Esophagus mucosa (tissue), 1 donor: ENCODE data around the gene BRCC3. TPM values are rescaled to one million over a fixed set of nuclear protein-coding genes. Genes with fewer than 3 reads are reported as not detected.

Source experiments
- ATAC-seq: fragments of 200-7000 bp; cut with Tn5 transposase; one replicate; pipeline ENCODE4 v1.9.1; 2020
- total RNA-seq: library from RNA; stranded (reverse); gene quantifications from one replicate; pipeline ENCODE4 v1.2.4, GENCODE V29; 2023
- donor health status: DM: yes; HTN: yes; CAD: no.

Gene BRCC3
- total RNA-seq, 1 donor from 2014 or later = 23.1 TPM

DNA sequence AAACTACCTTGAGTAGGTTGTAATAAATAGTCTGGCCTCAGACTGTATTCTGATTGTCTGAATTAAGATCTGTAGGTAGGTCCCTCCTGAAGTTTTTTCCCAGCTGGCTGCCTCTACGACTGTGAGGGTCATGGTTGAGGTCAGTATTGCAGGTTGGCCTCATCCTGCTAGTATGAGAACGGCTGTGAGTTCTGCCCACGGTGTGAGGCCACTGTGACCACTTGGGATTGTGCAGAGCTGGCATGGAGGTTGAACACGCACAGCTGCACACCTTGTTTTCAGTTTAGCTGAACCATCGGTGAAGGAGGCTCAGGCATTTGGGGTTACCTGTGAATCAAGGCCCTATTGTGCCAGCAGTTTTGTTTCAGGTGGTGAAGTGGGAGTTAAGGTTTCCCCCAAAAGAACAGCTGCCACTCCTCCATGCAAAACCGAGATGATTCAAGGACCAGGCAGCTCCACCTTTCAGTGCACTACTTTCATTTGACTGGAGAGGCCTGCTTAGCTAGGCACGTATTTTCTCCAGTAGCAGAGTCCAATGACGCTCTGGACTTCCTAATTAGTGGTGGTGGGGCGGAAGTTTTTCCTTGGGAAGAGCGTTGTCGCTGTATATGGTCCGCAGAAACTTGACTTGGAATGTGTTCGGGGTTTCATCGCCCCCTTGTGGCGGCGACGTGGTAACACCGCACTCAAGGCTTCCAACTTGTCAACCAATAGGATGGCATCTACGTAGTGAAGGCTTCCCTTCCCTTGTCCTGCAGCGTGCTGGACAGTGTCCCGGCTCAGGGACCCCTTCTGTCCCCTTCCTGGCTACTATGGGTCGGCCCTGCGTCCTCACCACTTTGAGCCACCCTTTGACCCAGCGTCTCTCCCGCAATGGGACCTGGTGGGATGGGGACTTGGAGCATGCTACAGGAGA, 14.2 kb upstream of the BRCC3 start:
- ATAC-seq = peak; percentile 92

DNA sequence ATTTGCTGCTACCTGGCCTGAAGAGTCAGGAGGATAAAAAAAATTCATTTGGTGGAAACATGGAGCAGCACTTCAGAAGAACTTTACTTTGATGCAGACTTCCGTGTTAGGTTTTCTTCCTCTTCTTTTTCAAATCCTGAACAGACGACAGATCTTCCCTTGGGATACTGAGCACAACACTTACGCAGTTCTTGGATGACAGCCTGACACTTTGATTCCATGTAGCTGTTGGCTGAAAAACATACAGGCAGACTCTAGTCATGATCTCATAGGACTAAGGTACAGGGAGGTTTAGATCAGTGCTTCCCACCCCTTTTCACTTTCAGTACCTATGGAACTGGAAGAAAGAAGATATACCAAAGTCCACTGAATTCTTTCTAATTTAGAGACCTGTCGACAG, 9.5 kb upstream of the BRCC3 start:
- no peak for ATAC-seq

DNA sequence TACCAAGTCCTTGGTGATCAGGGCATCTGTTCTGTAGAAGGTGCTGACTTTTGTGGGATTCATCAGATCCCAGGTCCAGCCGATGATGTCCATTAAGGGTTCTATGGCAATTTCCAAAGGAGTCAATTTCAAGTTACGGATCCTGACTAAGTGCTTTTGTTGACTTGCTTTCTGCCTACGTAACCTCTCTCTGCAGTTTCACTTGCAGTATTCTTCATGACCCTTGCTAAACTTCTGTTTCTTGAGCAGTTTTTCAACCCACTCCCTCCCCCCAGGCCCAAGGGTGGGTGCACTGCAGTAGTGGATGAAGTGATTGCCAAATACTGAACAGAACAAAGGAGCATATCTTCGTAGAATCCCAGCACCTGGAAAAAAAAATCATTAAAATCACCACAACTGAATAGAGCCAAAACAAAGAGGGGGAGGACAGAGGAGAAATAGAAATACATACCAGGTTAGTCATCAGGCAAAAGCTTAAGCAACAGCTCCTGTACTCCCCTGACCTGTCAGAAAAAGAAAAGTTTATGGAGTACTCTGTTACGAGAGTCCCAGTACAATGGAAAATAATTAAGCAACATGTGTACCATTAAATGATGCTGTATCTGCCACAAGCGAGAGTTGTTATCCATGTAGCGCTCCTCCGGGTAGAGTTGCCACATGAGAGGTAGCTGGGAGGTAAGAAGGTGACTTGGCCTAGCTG, 6.1 kb upstream of the BRCC3 start:
- ATAC-seq = peak; percentile 64

DNA sequence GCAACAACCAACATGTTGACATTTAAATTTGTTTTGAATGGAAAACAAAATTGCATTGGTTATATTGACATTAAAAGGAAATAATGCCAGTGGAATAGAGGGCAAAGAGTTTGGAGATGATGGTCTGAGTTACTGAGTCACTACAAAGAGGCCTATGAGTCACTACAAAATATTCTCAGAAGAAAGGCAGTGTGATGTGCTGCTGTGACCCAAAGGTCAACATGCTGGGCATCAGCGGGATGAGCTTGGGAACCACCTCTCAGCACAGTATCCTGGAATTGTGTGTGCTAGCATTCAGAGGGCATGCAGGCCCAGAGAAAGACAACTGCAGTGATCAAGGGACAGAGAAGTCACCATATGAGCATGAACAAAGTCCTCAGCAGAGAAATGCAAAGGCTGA, 3.1 kb upstream of the BRCC3 start:
- ATAC-seq = no peak

DNA sequence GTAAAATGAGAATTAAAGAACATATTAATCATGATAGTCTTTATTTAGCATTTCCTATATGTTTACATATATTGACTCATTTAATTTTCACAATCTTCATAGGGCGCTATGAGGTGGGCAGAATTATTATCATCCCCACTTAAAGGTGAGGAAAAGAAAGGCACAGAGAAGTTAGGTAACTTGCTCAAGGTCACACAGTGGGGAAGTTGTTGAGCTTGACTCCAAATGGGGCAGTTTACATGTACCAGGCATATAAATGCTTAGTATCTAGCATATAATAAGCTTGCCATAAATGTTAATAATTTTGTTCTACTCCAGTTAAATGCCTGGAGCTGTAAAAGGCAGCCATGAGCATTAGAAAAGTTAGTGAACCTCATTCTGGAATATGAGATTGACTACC, 1.9 kb upstream of the BRCC3 start:
- ATAC-seq = no peak

DNA sequence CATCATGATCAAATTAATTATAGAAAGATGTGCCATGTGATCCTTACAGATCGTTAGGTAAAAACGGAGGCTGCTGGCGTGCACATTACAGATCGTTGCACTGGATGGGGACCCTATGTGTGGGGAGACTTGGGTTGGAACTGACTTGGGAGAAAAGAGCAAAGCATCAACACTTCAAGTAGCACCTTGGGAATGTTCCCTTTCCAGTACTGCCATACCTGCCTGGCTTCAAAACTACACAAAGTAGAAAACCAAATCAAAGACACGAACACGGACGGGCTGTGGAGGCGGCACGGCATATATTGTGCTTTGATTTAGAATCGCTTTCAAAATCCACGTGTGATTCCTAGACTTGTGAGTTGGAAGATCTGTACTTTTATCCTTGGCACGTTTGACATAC, 1.3 kb upstream of the BRCC3 start:
- no peak for ATAC-seq

DNA sequence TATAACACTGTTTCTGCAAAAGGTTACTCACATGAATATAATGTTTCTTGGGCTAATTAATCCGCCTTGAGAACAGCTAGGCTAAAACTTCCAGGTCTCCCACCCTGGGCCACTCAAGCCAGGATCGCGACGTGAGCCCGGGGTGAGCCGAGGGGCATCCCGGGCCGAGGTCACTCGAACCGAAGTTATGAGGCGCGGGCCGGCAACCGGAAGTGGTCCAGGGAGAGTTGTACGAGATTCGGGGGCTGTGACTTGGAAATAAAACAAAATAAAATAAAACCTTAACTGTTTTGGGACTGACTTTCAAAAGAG, 689 bp upstream of the BRCC3 start:
- ATAC-seq = no peak

DNA sequence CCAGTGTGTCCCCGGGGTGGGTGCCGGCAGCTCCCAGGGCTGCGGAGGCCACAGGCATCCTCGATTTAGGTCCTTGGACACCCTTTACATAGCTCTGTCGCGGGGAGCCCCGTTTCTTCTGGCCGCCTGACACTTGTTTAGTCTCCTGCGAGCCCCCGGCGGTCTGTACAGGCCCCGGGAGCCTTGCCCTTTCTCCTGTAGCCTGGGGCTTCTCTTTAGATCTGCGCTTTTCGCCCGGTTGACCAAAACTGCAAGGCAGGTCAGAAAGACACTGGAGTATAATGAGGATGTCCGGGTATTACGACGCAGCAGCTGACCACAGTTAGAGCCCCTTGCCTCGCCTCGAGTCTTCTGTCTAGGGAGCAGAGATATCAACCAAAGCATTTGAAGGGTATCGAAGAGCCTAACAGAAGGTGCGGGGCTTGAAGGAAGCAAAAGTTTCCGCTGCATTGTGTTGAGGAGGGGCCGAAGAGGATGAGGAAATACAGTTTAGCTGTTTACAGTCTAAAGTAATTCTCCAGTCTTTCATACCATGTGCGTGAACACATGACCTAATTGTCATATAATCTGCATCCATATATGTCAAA, 479 bp downstream of the BRCC3 start:
- ATAC-seq = no peak

DNA sequence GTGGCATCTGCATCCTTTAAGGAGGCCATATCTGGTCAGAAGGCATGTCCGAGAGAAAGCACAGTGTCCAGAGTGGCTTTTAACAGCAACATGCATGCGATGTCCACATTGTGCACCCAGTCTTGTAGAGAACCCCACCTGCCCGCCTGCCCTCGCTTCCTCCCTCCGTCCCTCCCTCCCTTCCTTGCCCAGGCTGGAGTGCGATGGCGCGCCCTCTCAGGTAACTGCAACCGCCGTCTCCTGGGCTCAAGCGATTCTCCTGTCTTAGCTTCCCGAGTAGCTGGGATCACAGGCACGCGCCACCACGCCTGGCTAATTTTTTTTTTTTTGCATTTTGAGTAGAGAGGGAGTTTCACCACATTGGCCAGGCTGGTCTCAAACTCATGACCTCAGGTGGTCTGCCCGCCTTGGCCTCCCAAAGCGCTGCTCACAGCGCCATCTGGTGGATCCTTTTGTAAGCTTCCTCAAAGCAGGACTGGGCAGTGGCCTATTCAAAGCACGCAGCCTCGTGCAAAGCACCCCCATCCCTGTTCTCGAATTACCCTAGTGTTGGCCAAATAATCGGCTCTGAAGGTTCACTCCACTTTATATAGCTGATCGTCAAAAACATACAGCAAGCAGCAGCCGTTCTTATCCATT, 15.0 kb downstream of the BRCC3 start:
- no peak for ATAC-seq

DNA sequence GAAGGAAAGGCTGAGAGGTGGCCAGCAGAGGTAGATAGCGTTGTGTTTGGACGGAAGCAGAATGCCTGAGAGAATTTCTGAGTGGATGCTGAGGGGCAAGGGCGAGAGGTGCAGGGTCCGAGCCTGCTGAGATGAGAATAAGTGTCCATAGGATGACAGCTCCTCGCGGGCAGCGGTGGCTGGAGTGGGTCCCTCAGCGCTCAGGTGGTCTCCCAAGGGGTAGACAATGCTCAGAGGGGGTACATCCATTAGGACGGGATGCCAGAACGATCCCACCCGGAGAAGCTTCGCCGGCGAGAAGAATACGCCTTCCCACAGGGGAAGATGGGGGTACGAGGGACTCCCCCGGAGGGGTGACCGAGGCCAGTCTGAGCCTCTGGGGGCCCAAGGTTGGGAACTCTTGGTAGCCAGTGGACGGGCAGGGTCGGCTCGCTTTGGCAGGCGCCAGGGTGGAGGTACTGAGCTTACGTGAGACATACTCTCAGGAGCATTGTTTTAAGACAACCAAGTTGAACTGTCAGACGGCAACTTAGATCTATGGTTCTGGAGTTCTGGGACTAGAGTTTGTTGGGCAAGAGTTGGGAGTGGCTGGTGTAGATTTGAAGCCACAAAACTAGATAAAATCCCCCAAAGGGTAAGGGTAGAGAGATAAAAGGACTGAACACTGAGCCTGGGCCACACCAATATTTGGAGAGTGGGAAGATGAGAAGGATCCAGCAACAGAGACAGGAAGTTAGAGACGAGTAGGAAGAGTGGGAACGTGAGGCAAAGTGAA, 15.8 kb downstream of the BRCC3 start:
- ATAC-seq = no peak

DNA sequence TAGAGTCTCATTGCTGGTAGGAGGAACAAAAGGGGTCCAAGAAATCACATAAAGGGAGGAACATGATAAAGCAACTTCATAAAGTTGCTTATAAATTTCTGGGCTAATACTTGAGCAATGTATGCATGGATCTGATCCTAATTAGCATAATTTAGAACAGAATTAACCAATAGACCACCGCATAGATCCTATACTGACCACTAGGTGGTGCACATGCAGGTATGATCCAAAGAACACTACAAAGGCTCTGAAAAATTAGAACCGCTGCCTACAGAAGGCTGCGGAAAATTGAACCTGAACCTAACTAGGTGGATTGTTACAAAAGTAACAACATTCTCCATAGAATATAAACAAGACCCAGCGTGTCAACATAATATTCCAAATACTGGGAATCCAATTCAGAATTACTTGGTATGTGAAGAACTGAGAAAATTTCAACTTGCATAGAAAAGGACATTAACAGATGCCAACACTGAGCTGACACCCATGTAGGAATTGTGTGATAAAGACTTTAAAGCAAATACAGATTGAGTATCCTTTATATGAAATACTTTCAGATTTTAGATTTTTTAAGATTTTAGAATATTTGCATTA, 23.3 kb downstream of the BRCC3 start:
- ATAC-seq = peak; percentile 59

DNA sequence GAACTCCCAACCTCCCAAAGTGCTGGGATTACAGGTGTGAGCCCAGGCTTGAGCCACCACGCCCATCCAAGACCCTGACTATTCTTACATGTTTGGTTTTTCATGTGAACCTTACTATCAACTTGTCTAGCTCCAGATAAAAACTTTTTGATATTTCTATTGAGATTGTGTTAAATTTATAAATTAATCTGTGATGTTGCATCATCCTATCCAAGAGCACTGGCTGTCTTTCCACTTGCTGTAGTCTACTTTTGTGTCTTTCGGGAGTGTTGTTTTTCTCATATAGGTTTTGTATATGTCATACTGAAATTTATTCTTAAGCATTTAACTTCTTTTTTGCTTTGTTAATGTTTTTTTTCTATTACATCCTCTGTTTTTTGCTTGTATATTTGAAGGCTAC, 34.6 kb downstream of the BRCC3 start:
- ATAC-seq = no peak

DNA sequence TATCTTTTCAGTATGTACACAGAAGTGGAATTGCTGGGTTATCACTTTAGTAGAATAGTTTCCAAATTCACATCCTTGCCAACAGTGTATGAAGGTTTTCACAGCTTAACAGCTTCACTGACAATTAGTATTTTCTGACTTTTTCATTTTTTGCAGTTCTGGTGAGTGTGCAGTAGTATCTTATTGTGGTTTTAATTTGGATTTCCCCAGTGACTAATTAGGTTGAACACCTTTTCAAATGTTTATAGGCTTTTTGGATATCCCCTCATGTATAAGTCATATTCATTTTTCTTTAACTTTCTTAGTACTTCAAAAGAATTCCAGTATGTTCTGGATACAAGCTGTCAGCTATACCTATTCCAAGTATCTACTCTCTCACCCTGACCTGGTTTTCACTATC, 37.1 kb downstream of the BRCC3 start:
- ATAC-seq = no peak

DNA sequence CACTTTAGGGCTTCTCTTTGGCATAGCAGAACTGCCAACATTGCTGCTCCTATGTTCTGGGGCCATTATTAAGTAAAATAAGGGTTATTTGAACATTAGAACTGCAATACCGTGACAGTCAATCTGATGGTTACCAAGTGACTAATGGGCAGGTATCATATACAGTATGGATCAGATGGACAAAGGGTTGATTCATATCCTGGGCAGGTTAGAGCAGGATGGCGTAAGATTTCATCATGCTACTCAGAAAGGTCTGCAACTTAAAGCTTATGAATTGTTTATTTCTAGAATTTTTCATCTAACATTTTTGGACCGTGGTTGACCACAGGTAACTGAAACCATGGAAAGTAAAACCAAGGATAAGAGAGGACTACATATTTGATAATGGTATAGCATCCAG, 40.9 kb downstream of the BRCC3 start:
- ATAC-seq = peak; percentile 84

DNA sequence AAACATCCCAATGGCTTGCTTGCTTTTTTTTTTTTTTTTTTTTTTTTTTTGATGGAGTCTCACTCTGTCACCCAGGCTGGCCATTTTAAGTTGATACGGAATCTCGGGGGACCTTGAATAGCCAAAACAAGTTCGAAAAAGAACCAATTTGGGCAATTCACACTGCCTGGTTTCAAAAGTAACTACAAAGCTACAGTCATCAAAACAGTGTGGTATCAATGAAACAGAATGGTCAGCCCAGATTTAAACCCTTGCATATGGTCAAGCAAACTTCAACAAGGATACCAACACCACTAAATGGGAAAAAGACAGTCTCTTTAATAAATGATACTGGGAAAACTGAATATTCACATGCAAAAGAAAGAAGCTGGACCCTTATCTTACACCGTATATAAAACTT, 41.8 kb downstream of the BRCC3 start:
- no peak for ATAC-seq

DNA sequence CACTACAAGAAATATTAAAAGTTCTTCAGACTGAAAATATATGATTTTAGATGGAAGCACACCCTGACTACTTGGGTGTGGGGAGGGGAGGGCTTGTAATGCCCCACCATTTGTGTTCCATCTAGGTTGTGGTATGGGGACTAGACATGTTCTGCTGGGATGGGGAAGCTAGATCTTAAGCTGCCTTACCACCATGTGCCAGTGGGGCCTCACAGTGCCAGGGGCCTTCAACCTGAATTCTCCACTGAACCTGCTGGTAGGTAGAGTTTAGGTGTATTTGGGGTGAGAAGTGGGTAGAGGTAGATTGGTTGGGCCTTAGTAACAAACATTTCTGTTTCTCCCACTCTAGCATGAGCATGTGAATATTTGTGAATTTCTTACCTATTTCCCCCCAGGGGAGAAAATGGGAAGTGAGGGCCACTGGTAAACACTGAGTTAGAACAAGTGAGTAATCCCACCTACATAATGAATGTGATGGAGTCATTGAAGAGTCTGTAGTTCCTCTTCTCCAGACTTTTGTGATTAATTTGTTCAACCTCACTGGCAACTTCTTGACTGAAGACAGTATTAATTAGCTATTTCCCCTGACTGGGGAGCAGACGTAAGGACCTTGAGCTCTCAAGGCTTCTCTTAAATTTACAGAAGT, 44.0 kb downstream of the BRCC3 start:
- ATAC-seq = no peak

DNA sequence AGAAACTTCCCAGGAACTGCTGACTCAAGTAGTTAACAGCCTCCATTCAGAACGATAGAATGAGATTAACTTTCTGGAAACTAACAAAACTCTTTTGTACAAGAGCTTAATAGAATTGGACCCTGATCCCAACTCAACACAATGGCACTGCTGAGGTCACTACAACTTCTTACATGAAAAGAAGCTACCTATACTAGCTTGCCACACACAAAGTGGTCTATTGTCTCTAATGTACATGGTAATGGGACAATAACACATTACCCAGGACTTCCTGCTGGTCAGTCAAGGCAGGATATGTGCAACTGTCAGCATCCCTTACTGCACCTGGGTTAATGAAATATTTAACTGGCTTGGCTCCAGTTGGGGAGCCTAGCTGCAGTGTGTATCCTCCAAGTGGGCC, 56.2 kb downstream of the BRCC3 start:
- ATAC-seq = no peak

DNA sequence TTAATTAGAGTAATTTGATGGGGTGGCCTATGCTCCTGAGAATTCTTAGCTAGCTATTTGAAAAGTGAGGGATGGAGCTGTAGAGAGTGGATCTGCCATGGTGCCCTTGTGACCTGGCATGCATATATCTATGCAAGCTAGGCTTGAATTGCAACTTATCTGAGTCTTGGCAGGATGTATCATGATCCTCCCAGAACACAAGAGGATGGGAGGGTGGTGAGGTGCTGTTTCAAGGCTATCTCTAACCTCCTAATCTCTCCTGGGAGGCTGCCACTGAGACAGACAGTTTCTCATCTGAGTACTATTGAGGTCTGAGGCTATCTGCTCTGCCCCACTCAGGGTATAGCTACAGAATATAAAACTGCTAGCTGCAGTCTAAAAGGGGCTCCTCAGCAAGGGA, 56.6 kb downstream of the BRCC3 start:
- no peak for ATAC-seq

DNA sequence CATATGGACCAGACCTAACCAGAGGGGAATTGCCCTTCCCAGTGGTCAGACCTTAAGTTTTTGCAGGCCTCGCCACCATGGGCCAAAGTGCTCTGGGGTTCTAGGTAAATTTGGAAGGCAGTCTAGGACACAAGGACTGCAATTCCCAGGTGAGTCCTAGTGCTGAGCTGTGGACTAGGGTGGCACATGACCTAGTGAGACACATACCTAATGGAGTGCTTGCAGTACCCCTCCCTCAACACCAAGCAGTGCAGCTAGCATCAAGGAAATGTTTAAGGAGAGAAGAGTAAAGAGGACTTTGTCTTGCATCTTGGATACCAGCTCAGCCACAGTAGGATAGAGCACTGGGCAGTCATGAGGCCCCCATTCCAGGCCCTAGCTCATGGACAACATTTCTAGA, 60.8 kb downstream of the BRCC3 start:
- no peak for ATAC-seq

DNA sequence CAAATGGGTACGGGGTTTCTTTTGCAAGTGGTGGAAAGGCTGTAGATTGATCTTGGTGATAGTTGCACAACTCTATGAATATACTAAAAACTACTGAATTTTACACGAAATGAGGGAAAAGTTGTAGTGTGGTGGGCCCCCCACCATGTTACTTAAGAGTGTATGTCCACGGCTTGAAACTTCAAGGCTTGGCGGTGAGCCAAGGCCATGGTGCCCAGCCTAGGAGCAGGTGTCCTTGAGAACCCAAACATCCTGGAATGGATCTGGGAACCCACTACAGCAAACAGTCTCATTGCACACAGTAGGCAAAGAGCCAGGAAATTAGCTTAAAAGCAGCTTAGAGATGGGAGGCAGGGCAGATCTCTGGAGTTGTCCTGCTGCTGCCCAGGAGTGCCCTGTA, 62.9 kb downstream of the BRCC3 start:
- no peak for ATAC-seq

DNA sequence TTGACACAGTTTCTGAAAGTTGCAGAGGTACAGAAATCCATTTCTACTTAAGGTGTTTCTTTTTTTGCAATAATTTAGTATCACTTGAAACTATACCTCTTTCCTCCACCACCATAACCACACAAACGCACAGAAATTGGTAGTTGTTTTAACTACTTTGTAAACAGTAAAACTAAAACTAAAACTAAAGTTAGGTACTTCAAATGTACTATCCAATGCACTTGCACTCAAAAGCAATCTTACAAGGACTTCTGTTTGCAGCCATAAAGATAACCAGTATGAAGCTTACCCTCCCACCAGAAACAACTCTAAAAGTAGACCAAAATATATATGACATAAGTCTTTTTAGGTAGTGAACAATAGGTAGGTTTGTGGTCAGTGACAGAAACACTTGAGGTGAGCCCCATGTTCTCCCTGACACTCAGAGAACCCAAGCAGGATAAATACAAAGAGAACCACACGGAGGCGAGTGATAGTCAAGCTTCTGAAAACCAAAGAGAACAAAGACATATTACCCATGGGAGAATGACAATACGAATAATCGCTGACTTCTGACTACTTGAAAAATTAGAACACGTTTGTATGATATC, 72.7 kb downstream of the BRCC3 start:
- ATAC-seq = no peak
